HepG2 (cell line): Measurements from ENCODE around the gene AKR7A3. TPM values are rescaled to one million over a fixed set of nuclear protein-coding genes. Genes with fewer than 3 reads are reported as not detected.
A peak's percentile ranks its signal among the peaks of the same experiment; 100 is the strongest.

ENCODE experiments used
- ATF1 ChIP-seq: IDR thresholded peaks from 2 replicates; pipeline ENCODE4 v1.6.1; 2016; ENCODE audit warnings: mild to moderate bottlenecking, control low read depth
- YEATS2 ChIP-seq: sonication (generic); formaldehyde crosslinking; IDR thresholded peaks from 2 replicates; pipeline ENCODE4 v1.4.0; 2020; ENCODE audit warnings: missing genetic modification reagents, borderline replicate concordance
- ZNF329 ChIP-seq: sonication (generic); formaldehyde crosslinking; IDR thresholded peaks from 2 replicates; pipeline ENCODE4 v1.9.0; 2021; ENCODE audit warnings: low read depth, mild to moderate bottlenecking, missing genetic modification reagents
- ZNF609 ChIP-seq: sonication (generic); formaldehyde crosslinking; IDR thresholded peaks from 2 replicates; pipeline ENCODE4 v1.4.0; 2020; ENCODE audit warnings: mild to moderate bottlenecking, missing genetic modification reagents, borderline replicate concordance
- polyA plus RNA-seq, 8 experiments: library from polyadenylated mRNA; depleted of rRNA in 3 of 8; stranded (reverse) in 7 of 8; unstranded in 1 of 8; fragments of >200 nt; fragmentation: Illumina TruSeq in 4 of 8; extraction: Trizol in 4 of 8; gene quantifications; 2 replicates each; pipeline versions ENCODE4 v1.2.1 to v1.2.3, GENCODE V29; 2011 to 2016; ENCODE audit warnings: low read depth in 4 of 8, missing spikeins in 1 of 8, mixed read lengths in 1 of 8; ENCODE audit not compliant: insufficient read depth in 1 of 8
- total RNA-seq, 5 experiments: library from RNA; depleted of rRNA; stranded (reverse); fragments of >200 nt; fragmentation: Illumina TruSeq; extraction: Trizol; gene quantifications; 2 replicates each; pipeline ENCODE4 v1.2.3, GENCODE V29; 2016; ENCODE audit warnings: low read depth in 1 of 5
- TF ChIP-seq, protein P1 (sequence below): sonication (generic); formaldehyde crosslinking; IDR thresholded peaks from 2 replicates; pipeline ENCODE4 v1.4.0; 2020; ENCODE audit warnings: missing genetic modification reagents; ENCODE audit errors: not compliant biosample characterization

Gene AKR7A3
- total and polyA plus RNA-seq, 2 of the 13 experiments (the other 11 are each of a cell fraction or from before 2014, with no cell fraction given) = 0.58 to 1.00 TPM

GRCh38 chr1:19311931-19312781 is 23.6 kb upstream of the AKR7A3 start, which contains the start of the genes AKR7A2 and SLC66A1 (continued):
- no peak; the same call in 1 of the 2 replicates for TF ChIP-seq ZNF609
- TF ChIP-seq YEATS2 = peak; percentile 23; the same call in 1 of the 2 replicates
- TF ChIP-seq ATF1 = no peak
- peak; percentile 55; the same call in 1 of the 2 replicates for TF ChIP-seq ZNF329 (CRISPR knock-in tag)
- TF ChIP-seq, protein P1, sequence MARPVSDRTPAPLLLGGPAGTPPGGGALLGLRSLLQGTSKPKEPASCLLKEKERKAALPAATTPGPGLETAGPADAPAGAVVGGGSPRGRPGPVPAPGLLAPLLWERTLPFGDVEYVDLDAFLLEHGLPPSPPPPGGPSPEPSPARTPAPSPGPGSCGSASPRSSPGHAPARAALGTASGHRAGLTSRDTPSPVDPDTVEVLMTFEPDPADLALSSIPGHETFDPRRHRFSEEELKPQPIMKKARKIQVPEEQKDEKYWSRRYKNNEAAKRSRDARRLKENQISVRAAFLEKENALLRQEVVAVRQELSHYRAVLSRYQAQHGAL (CRISPR knock-in tag) = no peak
